Stimulated activated CD4-positive, alpha-beta T cell treated with anti-CD3 and anti-CD28 coated beads, Interleukin-15, amount 100 ng/mL, for 48 hours (primary cell): ENCODE measurements around the gene ARID1B.
"Not testable (repeated sequence)": the region's sequence is repeated elsewhere in the genome, so short reads cannot be mapped to it uniquely, and the experiment has no call there.

Experiments
- DNase-seq, 2 donors: peaks; one replicate each; pipeline ENCODE4 v3.0.0-alpha.2; 2020; ENCODE audit warnings: low read depth in 2 of 2

Gene ARID1B

GRCh38 chr6:156940221-156940620 is 163.0 kb downstream of the ARID1B start:
- DNase-seq = no peak

GRCh38 chr6:156942266-156942665 is 165.1 kb downstream of the ARID1B start:
- DNase-seq = no peak

- DNase-seq = no peak
Observed at GRCh38 chr6:156943166-156943565, 166.0 kb downstream of the ARID1B start.

GRCh38 chr6:156943816-156944215 is 166.6 kb downstream of the ARID1B start:
- no peak for DNase-seq

- DNase-seq = no peak
Observed at GRCh38 chr6:156944412-156944811, 167.2 kb downstream of the ARID1B start.

GRCh38 chr6:156945789-156946172 is 168.6 kb downstream of the ARID1B start:
- not testable (repeated sequence) for DNase-seq

GRCh38 chr6:156946370-156946936 is 169.3 kb downstream of the ARID1B start:
- no peak for DNase-seq

- DNase-seq = no peak
Observed at GRCh38 chr6:156948277-156948676, 171.1 kb downstream of the ARID1B start.

GRCh38 chr6:156948807-156949206 is 171.6 kb downstream of the ARID1B start:
- no peak for DNase-seq

GRCh38 chr6:156949376-156949775 is 172.2 kb downstream of the ARID1B start:
- no peak for DNase-seq

- no peak for DNase-seq
Observed at GRCh38 chr6:156950084-156950483, 172.9 kb downstream of the ARID1B start.

- no peak for DNase-seq
Observed at GRCh38 chr6:156950531-156950930, 173.4 kb downstream of the ARID1B start.

GRCh38 chr6:156952401-156952800 is 175.2 kb downstream of the ARID1B start:
- DNase-seq = no peak

GRCh38 chr6:156953127-156953478 is 175.9 kb downstream of the ARID1B start:
- no peak for DNase-seq

- no peak for DNase-seq
Observed at GRCh38 chr6:156953479-156954146, 176.4 kb downstream of the ARID1B start.

- DNase-seq = no peak
Observed at GRCh38 chr6:156954191-156954590, 177.0 kb downstream of the ARID1B start.

- DNase-seq = no peak
Observed at GRCh38 chr6:156954816-156955215, 177.6 kb downstream of the ARID1B start.

- no peak for DNase-seq
Observed at GRCh38 chr6:156955494-156956183, 178.5 kb downstream of the ARID1B start.

GRCh38 chr6:156956286-156956685 is 179.1 kb downstream of the ARID1B start:
- no peak for DNase-seq

- DNase-seq = no peak
Observed at GRCh38 chr6:156957931-156958547, 180.9 kb downstream of the ARID1B start.

- DNase-seq = no peak
Observed at GRCh38 chr6:156960525-156960924, 183.3 kb downstream of the ARID1B start.

- no peak for DNase-seq
Observed at GRCh38 chr6:156961282-156961892, 184.2 kb downstream of the ARID1B start.
